AG10803 (cell line): ENCODE data around the gene TAOK1.

Source experiments
- DNase-seq: peaks from one replicate; pipeline ENCODE4 v3.0.0; 2010; ENCODE audit warnings: low read depth
- H3K4me3 ChIP-seq: 2 replicates; pipeline ENCODE4 v1.5.1; 2011; ENCODE audit warnings: mild to moderate bottlenecking, low read length, control low read depth
- CTCF ChIP-seq: conservative IDR thresholded peaks from 2 replicates; pipeline ENCODE4 v1.5.1; 2011; ENCODE audit warnings: mild to moderate bottlenecking, low read length, control low read depth, inconsistent platforms

Gene TAOK1

DNA sequence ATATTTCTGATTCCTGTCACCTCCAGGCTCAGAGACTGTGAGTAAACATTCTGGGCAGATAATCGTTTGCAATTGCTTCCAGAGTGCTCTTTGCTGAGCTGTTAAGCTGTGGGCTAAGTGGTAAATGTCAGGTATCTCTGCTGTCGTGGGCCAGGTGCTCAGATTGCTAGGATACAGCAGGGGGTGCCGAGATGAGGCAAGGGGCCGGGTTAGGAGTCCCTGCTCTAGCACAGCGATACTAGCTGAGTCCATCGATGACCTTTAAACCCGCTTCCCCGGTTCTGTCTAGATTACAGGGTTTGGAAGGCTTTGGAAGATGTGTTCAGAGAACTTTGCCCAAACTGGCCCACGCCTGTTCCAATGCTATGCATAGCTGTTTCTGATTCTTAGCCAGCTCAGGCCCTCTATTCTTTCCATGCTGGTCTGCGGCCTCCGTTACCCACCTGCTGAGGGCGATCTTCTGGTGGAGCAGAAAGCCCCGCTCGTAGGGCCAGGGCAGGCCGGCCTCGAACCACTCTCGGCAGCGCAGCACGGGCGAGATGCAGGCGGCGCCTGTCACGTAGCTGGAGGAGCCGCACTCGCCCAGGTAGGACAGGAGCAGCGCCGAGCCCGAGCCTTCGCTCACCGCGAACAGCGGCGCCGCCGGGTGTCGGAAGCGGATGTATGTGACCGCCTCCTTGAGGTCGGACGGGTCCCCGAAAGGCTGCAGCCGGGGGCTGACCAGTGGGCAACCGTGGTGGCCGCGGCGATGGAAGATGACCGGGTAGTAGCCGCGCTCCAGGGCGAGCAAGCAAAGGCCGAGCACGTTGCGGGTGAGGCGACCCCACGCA, 175.7 kb downstream of the TAOK1 start:
- TF ChIP-seq CTCF: no peak
- peak overlapping the region; percentile 59 for H3K4me3 ChIP-seq
- no peak for DNase-seq

DNA sequence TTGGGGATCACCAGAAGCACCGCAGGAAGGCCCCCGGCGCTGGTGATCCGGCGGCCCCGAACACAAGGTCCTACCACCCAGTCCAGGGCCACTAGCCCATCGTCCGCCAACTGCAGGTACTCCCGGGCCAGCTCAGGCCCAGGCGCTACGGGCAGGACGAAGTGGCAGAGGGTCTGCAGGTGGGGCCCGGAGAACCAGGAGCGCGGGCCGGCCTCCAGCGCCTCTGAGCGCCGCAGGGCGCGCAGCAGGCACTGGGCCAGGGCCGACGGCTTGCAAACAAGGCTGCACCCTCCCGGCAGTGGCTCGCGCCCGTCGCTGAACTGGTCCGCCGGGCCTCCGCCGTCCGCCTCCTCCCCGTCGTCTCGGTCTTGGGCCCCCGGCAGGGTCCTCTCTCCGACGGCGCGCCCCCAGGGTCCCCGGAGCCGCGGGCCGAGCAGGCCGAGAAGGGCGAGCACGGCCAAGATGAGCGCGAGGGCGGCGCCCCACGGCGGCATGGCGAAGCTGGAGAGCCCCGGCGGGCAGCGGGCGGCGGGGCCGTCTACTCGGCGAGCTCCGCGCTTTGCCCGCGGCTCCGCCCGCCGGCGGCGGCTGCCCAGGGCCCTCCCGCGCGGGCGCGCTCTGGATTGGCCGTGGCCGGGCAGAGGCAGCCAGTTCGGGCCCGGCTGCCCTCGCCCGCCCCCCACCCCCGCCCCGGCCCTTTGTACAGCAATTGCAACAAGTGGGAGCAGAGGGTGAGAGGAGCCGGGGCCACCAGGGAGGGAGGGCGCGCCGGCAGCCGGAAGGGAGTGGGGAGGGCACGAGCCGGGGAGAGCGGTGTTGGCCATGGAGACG, 176.5 kb downstream of the TAOK1 start, which contains the start of gene ABHD15:
Gene ABHD15, minus strand, starts transcription at position 565 of the 831 bp plus-strand sequence. Its CDS starts 71 bp downstream, at position 494.
- TF ChIP-seq CTCF: no peak
- DNase-seq: peak; percentile 69
- H3K4me3 ChIP-seq: peak within 1 kb of the TSS; percentile 77

DNA sequence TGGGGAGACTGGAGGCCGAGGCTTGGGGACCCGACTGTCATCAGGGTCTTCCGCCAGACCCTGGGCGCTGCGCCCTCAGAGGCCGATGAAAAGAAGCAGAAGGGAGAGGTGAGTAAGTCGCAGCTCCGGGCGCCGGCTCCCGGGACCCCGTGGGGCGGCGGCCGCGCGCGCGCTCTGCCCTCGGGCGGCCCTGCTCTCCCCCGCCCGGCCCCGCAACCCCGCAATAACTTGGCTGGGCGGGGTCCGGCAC, 177.1 kb downstream of the TAOK1 start:
- TF ChIP-seq CTCF: no peak
- DNase-seq: no peak
- H3K4me3 ChIP-seq: peak overlapping the region; percentile 77

DNA sequence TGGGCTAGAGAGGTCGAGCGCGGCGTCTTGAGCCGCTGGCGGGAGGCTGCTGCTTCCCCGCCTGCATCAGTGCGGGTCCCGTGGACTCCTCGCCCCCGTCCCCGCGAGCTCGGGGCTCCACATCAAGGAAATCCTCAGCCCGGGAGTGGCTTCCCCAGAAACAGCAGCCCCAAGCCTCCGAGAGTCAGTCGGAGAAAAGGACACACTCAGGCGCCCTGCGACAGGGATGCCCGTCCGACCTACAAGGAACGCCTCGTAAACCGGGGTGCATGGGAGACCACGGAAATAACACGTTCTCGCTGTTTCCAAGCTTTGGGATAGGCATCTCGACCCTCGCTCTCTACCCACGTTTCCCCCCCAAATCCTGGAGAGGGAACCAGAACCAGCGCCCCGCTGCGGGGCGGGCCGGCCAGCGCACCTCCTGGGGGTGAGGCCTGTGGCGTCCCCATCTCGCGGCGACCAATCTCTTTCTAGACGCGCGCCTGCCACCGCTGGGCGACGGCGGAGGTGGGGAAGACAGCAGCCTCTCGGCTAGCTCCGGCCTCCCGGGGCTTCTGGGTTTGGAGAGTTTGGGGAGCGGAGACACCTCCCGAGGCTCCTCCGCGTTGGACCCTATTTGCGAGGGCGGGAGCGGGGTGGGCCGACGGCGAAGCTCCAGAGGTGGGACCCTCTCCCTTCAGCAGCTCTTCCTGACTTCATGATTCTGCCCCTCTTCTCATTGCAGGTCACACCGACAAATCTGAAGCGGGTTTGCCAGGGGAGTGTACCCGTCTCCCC, 177.6 kb downstream of the TAOK1 start:
- DNase-seq: peak; percentile 46
- peak overlapping the region; percentile 77 for H3K4me3 ChIP-seq
- TF ChIP-seq CTCF: peak; percentile 39

DNA sequence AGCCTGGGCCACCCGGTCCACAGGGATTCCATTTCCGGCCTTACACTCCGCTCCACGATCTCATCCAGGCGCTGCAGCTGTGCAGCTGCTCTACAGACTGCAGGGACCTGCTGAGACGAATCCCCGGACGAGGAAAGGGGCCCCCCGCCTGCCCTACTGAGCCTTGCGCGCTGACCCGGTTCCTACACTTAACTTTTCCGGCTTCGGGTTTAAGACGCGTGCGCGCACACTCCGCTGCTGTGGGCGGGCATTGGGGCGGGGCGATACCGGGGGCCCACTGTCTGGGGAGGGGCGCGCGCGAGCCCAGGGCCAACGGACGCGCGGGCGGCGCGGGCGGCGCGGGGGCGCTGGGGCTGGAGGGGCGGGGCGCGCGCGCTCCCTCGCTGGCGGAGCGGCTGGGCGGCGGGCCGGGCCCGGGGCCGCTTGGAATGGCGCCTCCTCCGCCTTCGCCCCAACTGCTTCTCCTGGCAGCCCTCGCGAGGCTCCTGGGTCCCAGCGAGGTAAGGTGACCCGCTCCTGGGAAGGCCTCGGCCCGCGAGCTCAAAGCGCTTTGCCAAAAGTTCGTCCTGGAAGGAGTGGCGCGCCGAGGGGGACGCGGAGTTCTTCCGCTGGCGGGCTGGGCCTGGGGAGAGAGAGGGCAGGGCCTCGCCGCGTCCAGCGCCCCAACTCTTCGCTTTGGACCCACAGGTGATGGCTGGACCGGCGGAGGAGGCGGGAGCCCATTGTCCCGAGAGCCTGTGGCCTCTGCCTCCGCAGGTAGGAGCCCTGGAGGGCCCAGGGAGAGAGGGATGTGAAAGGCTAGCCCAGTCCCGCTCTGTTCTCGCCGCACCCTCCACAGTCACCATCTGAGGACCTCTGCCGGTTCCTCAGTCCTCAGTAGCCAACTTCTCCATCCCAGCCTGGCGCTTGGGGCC, 178.4 kb downstream of the TAOK1 start, which contains the start of gene TP53I13:
Gene TP53I13, plus strand, starts transcription at position 371 of the 914 bp plus-strand sequence. Its CDS starts 58 bp downstream, at position 429.
- DNase-seq: peak; percentile 72
- no peak; the same call in 1 of the 2 replicates for TF ChIP-seq CTCF
- H3K4me3 ChIP-seq: peak within 1 kb of the TSS; percentile 77
